SK-N-MC (cell line): ENCODE measurements around the gene DIS3L.
"Not testable (repeated sequence)": the region's sequence is repeated elsewhere in the genome, so short reads cannot be mapped to it uniquely, and the experiment has no call there.

Source experiments
- DNase-seq: peaks from one replicate; pipeline ENCODE4 v3.0.0-alpha.2; 2011; ENCODE audit warnings: low read depth, low spot score
- H3K27ac ChIP-seq: fragments of 200-600 bp; sonication (generic); 2 replicates; pipeline ENCODE4 v1.5.1; 2016; ENCODE audit warnings: mixed run types
- H3K36me3 ChIP-seq: fragments of 200-600 bp; sonication (generic); 2 replicates; pipeline ENCODE4 v1.6.1; 2017; ENCODE audit warnings: antibody characterized with exemption, low read length, mixed read lengths; ENCODE audit not compliant: insufficient read depth
- H3K4me3 ChIP-seq: fragments of 200-600 bp; sonication (generic); 2 replicates; pipeline ENCODE4 v1.5.1; 2016
- H3K9ac ChIP-seq: fragments of 200-600 bp; sonication (generic); 2 replicates; pipeline ENCODE4 v1.8.0; 2017; ENCODE audit warnings: mixed run types, mixed read lengths; ENCODE audit not compliant: insufficient read length
- H3K9me3 ChIP-seq: fragments of 200-600 bp; sonication (generic); 2 replicates; pipeline ENCODE4 v1.6.1; 2017; ENCODE audit warnings: low read depth, mild to moderate bottlenecking, antibody characterized with exemption, low read length, moderate library complexity, mixed read lengths
- EZH2 ChIP-seq: fragments of 200-600 bp; sonication (generic); IDR thresholded peaks from one replicate; pipeline ENCODE4 v1.6.1; 2017; ENCODE audit warnings: antibody characterized with exemption
- FOXP2 ChIP-seq: optimal IDR thresholded peaks from 2 replicates; pipeline ENCODE3; 2011; ENCODE audit warnings: mild to moderate bottlenecking, moderate library complexity; ENCODE audit not compliant: insufficient read depth; ENCODE audit errors: extremely low read length, control extremely low read depth
- POLR2AphosphoS5 ChIP-seq: IDR thresholded peaks from 2 replicates; pipeline ENCODE4 v1.6.1; 2012; ENCODE audit warnings: mild to moderate bottlenecking, low read depth, low read length, borderline replicate concordance

The DIS3L gene

DNA sequence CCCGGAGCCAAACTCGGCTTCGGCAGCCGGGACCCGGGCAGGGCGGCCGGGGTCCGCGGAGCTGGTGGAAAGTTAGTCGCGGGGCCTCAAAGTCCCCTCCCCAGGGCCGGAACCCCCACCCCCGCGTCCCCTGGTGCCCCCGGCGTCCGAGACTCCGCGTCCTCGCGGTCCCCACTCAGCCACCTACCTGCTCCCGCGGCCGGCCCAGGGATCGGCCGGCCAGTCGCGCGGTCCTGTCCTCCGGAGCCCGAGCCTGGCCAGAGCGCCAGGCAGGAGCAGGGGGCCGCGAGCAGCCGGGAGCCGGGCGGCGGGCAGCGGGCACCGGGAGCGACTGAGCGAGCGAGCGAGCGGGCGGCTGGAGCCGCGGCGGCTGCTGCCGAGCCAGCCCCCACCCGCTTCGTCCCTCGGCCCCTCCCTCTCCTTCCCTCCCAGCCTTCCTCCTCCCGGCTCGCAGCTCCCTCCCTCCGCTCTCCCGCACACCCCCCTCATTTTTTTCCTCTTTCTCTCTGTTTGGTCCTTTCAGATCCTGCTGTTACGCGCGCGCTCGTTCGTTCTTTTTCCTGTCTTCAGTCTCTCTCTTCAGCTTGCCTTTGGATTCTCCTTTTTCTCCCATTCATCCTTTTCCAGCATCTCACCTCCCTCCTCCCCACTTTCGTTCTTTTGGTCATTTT lies 39.8 kb upstream of the DIS3L start, which contains the start of gene MEGF11:
MEGF11 (minus strand) TSS at position 333 of the 671 bp plus-strand sequence. CDS start 125,347 bp downstream, outside the sequence.
- TF ChIP-seq FOXP2 (no peak), POLR2AphosphoS5 (no peak), EZH2 (no peak)
- no peaks in the 10 kb centered on the region for H3K36me3 ChIP-seq
- no peak within 1 kb of the TSS for H3K27ac ChIP-seq
- H3K4me3 ChIP-seq, result peak within 1 kb of the TSS; percentile 86
- no peaks in the 10 kb centered on the region for H3K9me3 ChIP-seq
- DNase-seq, result no peak
- no peak within 1 kb of the TSS for H3K9ac ChIP-seq

DNA sequence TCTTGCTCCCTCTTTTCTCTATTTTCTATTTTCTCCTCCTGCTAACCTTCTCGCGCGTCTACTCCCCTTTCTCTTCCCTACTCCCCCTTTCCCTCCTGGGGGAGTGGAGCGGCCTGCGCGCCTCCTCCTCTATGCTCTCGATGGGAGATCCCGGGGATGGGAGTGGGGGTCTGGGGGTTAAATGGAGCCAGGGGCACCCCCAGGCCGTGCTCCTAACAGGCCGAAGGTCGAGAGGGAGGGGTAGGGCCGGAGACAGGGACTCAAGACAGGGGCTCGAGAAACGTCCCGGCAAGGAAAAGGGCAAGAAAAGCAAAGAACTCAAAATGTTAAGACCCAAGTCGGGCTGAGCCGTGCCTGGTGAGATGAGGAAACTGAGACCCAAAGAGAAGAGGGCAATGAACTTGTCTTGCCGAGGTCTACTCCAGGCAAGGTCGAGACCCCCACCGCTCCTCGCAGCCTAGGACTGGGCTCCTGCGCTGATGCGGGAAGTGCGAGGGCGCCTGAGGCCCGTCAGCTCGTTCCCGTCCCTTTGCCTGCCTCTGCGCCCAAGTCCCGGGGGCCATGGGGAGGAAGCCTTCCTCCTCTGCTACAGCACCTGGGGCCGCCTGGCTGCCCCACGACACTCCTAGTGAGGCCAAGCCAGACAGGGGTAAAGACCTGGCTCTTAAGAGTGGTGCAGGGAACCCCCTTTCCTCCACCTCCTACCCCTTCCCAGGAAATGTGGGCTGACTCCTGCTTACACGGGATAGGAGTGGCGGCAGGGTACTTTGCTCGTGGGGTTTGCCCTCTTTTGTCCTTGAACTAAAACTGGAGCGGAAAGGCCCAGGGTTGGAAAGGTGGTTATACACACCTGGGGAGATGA lies 39.0 kb upstream of the DIS3L start:
- H3K27ac ChIP-seq, result no peak overlapping the region
- no peak for DNase-seq
- TF ChIP-seq POLR2AphosphoS5, result no peak
- TF ChIP-seq FOXP2, result no peak
- TF ChIP-seq EZH2, result no peak
- H3K36me3 ChIP-seq, result no peaks in the 10 kb centered on the region
- H3K9me3 ChIP-seq, result no peaks in the 10 kb centered on the region
- H3K9ac ChIP-seq, result no peak overlapping the region
- peak overlapping the region; percentile 86 for H3K4me3 ChIP-seq

GRCh38 chr15:66254951-66255676 lies 38.3 kb upstream of the DIS3L start:
- DNase-seq, result no peak
- Histone ChIP-seq H3K27ac (no peak overlapping the region), H3K9ac (no peak overlapping the region), H3K36me3 (no peaks in the 10 kb centered on the region), H3K9me3 (no peaks in the 10 kb centered on the region), H3K4me3 (no peak overlapping the region)
- TF ChIP-seq EZH2, result no peak
- TF ChIP-seq POLR2AphosphoS5, result no peak
- TF ChIP-seq FOXP2, result no peak

- H3K4me3 ChIP-seq, result no peak overlapping the region
- H3K36me3 ChIP-seq, result no peaks in the 10 kb centered on the region
- no peak for DNase-seq
- H3K27ac ChIP-seq, result no peak overlapping the region
- H3K9ac ChIP-seq, result no peak overlapping the region
- no peaks in the 10 kb centered on the region for H3K9me3 ChIP-seq
- TF ChIP-seq POLR2AphosphoS5, result no peak
These were observed 36.7 kb upstream of the DIS3L start for GRCh38 chr15:66256692-66257091.

- no peaks in the 10 kb centered on the region for H3K9me3 ChIP-seq
- no peak overlapping the region for H3K27ac ChIP-seq
- no peaks in the 10 kb centered on the region for H3K36me3 ChIP-seq
- no peak overlapping the region for H3K9ac ChIP-seq
- DNase-seq, result no peak
- H3K4me3 ChIP-seq, result no peak overlapping the region
- no peak for TF ChIP-seq FOXP2
- no peak for TF ChIP-seq EZH2
These were observed 32.3 kb upstream of the DIS3L start for GRCh38 chr15:66261056-66261455.

DNA sequence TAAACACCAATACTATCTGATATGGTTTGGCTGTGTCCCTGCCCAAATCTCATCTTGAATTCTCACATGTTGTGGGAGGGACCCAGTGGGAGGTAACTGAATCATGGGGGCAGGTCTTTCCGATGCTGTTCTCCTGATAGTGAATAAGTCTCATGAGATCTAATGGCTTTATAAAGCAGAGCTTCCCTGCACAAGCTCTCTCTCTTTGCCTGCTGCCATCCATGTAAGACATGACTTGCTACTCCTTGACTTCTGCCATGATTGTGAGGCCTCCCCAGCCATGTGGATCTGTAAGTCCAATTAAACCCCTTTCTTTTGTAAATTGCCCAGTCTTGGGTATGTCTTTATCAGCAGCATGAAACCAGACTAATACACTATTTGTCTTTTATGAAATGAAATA lies 30.5 kb upstream of the DIS3L start:
- H3K9ac ChIP-seq, H3K4me3 ChIP-seq, H3K36me3 ChIP-seq, DNase-seq, H3K9me3 ChIP-seq, H3K27ac ChIP-seq: not testable (repeated sequence)

- TF ChIP-seq EZH2 (no peak), POLR2AphosphoS5 (no peak), FOXP2 (no peak)
These were observed 28.4 kb upstream of the DIS3L start for GRCh38 chr15:66264859-66265513.

More at GRCh38 chr15:66264859-66265513, 28.4 kb upstream of the DIS3L start:
- Histone ChIP-seq H3K27ac (no peak overlapping the region), H3K9ac (no peak overlapping the region), H3K4me3 (no peak overlapping the region), H3K9me3 (no peaks in the 10 kb centered on the region), H3K36me3 (no peaks in the 10 kb centered on the region)
- no peak for DNase-seq
